ENCODE data around the gene CCIN. TPM values are rescaled to one million over a fixed set of nuclear protein-coding genes. Genes with fewer than 3 reads are reported as not detected.

Gene CCIN
- 1.7 and 4.8 TPM in 2 replicates for total RNA-seq

GRCh38 chr9:36169166-36169565, at the start of gene CCIN:
Gene CCIN, plus strand, starts transcription at chr9:36169388. Its CDS starts 115 bp downstream, at chr9:36169503.

DNA sequence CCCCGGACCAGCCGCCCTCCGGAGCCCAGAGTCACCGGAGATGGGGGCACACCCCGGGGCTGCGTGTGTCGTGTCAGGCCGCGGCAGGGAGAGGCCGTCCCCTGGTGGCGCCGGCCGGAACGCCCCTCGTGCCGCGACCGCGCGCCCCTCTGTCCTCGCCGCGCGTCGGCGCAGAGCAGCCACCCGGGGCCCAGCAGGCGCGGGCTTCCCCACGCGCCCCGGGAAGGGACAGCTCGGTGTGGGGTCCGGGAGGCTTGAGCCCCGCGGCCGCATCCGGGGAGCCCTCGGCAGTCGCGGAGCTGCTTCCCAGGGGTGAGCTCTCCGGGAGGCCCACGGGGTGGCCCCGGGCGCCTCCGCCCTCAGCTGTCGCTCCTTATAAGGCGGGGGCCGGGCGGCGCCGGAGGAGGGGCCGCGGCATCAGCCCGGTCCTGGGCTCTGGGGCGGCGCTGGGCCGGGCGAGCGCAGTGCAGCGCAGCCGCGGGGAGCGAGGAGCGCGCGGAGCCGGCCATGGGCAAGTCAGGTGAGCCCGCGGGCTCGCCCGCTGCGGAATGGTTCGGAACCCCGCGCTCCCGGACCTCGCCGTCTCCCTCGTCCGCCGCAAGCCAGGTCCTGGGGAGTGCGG, 32.8 kb upstream of the CCIN start, which contains the start of gene GLIPR2:
Gene GLIPR2 (plus strand): TSS at position 462 of the 622 bp plus-strand sequence. CDS start 46 bp downstream, at position 508.

DNA sequence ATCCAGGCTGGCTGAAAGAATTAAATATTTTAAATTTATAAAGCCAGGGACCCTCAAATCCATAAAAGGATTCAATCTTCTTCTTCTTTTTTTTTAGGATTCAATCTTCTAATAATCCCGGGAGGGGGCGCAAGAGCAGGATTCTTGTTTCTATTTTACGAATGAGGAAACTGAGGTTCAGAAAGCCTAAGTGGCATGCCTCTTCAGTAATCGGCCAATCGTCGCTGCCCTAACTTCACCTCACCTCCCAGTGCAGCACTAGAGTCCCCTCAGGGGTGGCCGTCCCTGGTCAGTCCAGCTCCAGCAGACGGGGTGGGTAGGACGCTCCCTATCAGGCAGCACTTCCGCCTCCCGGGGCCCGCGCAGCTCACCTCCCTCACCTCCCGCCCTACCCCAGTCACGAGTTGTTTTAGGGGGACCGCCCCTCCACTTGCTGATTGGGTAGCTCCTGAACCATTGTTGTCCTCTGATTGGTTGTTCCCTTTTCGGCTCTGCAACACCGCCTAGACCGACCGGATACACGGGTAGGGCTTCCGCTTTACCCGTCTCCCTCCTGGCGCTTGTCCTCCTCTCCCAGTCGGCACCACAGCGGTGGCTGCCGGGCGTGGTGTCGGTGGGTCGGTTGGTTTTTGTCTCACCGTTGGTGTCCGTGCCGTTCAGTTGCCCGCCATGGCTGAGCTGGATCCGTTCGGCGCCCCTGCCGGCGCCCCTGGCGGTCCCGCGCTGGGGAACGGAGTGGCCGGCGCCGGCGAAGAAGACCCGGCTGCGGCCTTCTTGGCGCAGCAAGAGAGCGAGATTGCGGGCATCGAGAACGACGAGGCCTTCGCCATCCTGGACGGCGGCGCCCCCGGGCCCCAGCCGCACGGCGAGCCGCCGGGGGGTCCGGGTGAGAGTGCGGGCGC, 21.5 kb downstream of the CCIN start, which contains the start of gene CLTA:
Gene CLTA (plus strand): TSS at position 534 of the 902 bp plus-strand sequence. CDS start 136 bp downstream, at position 670.

Other genes with a start within 250 kb of the CCIN start
- gene OR2S2, start 211.2 kb upstream of the CCIN start, total RNA-seq = 0.19 TPM in 1 of 2 replicates, not detected in the other
- 24.2 and 81.7 TPM in 2 replicates for gene RECK, start 132.5 kb upstream of the CCIN start, total RNA-seq
- 31.3 and 41.4 TPM in 2 replicates for gene GLIPR2, start 32.7 kb upstream of the CCIN start, total RNA-seq
- 247 and 276 TPM in 2 replicates for gene CLTA, start 21.5 kb downstream of the CCIN start, total RNA-seq
- gene GNE, start 89.1 kb downstream of the CCIN start, total RNA-seq = 33.4 and 34.7 TPM in 2 replicates
- 4.4 and 6.8 TPM in 2 replicates for gene RNF38, start 230.9 kb downstream of the CCIN start, total RNA-seq